Erythroblast (primary cell): ENCODE measurements around the gene RIN3.

Experiments used
- GATA1 ChIP-seq: IDR thresholded peaks from 2 replicates; pipeline ENCODE4 v1.6.1; 2011; ENCODE audit warnings: low read depth, mild to moderate bottlenecking, control low read depth, low read length, moderate library complexity
- POLR2A ChIP-seq: IDR thresholded peaks from 2 replicates; pipeline ENCODE4 v1.6.1; 2011; ENCODE audit warnings: mild to moderate bottlenecking, low read length

GRCh38 chr14:92532490-92533163 lies 19.0 kb downstream of the RIN3 start:
- TF ChIP-seq POLR2A = no peak
- TF ChIP-seq GATA1 = no peak
